HG03196 (cell line): ENCODE measurements around the gene COG5.

ENCODE experiments used
- ATAC-seq: cut with Tn5 transposase; IDR thresholded peaks from one replicate; pipeline ENCODE4 v1.9.1; 2021; ENCODE audit not compliant: unreplicated experiment

The COG5 gene

DNA sequence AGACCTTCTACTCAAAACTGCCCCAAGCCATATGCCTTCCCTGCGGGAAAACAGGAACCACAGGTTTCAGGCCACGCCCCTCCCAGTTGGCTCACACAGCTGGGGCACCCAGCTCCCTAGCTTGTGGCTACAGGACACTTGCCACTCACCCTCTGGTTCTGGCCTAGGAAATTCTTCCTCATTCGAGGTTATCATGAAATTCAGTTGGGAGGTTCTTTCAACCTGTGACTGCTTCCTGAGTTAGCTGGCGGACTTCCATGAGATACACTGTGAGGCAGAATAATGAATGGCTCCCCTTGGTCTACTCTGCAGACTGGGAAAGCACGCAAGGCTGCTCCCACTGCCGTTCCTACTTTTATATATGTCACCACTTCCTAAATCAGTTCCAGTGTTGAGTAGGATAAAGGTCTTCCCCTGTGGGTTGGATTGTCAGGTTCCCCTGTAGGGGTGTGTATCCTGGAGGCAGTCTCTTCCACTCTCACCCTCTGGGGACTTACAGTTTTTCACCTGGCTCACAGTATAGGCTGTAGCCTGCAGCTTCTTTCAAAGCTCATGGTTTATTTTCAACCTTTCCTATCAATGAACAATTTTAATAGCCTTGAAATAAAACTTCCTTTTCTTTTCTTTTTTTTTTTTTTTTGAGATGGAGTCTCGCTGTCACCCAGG, 56.9 kb downstream of the COG5 start:
- no peak for ATAC-seq

DNA sequence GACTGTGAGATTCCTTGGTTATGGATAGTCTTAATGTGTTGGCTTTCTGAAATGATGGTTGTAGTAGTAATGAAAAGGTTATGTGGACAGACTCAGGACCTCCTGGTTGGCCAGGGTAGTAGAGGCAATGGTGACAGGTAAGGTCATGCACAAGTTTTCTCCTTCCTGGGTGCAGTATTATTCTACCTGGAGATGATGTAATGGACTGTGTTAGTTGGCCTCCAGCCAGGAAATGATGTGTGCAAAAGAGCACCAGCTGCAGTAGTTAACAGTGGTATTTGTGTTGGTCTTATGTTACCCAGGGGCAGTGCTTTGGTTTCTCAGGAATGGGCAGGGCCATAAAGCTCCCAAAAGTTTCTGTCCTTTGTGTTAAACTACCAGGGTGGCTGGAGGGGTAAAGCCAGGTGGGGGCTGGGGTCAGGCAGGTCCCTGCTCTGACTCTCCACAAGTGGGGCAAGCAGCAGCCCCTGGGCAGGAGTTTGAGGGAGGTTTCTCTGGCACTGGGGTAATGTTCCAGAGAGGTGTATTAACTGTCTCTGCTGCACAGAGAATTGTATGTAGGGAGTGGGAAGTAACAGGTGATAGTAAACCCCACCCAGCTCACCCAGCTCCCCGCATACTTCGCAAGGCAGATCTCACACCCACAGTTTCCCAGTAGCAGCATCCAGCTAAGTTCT, 57.6 kb downstream of the COG5 start:
- no peak for ATAC-seq

DNA sequence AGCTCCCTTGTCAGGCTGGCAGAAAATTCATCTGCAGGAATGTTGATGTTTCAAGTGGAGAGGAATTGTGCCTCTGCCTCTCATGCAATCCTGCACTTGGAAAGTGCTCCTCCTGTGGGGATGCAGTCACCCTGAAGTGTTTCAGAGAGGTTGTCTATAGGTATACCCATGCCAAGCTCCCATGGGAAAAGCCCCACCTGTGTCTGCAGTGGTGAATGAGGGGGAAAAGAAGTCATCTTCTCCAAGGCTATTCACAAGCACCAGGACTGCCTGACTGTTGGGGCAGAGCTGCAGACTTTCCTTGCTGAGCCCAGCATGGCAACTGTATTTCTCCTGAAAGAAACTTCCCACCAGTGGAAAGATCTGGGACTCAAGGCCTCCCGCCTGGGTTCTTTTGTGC, 58.4 kb downstream of the COG5 start:
- ATAC-seq = no peak

DNA sequence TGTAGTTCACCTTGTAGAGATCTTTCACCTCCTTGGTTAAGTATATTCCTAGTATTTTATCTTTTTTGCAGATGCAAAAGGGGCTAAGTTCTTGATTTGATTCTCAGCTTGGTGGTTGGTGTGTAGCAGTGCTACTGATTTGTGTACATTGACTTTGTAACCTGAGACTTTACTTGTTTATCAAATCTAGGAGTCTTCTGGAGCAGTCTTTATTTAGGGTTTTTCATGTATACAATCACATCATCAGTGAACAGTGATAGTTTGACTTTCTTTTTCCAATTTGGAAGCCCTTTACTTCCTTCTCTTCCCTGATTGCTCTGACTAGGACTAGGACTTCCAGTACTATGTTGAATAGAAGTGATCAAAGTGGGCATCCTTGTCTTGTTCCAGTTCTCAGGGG, 60.0 kb downstream of the COG5 start:
- ATAC-seq = no peak

DNA sequence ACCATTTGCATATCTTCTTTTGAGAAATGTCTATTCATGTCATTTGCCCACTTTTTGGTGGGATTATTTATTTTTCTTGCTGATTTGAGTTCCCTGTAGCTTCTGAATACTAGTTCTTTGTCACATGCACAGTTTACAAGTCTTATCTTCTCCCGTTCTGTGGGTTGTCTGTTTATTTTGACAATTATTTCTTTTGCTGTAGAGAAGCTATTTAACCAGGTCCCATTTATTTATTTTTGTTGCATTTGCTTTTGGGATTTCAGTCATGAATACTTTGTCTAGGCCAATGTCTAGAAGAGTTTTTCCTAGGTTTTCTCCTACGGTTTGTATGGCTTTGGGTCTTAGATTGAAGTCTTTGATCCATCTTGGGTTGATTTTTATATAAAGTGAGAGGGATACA, 60.9 kb downstream of the COG5 start:
- ATAC-seq = no peak

DNA sequence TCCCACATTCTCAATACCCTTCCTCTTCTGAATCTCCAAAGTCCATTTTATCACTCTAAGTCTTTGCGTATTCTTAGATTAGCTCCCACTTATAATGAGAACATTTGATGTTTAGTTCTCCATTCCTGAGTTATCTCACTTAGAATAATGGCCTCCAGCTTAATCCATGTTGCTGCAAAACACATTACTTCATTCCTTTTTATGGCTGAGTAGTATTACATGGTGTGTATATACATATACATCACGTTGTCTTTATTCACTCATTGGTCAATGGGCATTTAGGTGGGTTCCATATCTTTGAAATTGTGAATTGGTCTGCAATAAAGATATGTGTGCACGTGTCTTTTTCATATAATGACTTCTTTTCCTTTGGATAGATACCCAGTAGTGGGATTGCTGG, 61.6 kb downstream of the COG5 start:
- ATAC-seq = no peak

DNA sequence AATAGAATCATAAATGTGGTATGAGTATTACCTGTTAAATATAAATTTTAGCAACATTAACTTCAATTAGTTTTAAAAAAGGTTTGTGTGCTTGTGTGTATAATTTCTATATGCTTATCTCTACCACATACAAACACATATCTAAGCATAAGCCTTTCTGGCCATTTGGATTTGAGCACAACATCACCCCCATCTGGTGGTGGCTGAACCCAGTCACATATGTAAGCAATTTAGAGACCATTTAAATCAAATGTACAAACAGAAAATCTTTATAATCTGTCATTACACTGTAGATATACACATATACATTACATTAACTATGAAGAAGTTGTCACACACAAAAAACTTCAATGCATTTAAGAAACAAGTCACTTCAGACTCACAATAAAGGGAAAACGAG, 62.1 kb downstream of the COG5 start:
- ATAC-seq = no peak

DNA sequence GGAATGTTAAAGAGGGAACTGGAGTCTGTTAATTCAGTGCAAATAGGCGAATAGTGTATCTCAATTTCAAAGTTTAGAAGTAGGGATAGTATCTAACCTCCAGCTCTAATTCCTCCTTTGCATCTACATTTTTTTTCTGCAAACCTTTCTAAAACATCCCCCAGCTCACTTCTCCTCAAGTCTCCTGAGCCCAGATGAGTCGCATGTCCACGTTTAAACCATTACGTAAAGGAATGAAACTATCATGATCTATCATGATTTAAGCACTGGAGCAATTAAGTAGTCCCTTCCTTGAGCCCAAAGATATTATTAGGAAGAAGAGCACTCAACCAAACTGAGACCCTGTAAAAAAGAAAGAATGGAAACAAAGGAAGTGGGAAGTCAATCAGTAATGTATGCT, 64.0 kb downstream of the COG5 start:
- no peak for ATAC-seq

DNA sequence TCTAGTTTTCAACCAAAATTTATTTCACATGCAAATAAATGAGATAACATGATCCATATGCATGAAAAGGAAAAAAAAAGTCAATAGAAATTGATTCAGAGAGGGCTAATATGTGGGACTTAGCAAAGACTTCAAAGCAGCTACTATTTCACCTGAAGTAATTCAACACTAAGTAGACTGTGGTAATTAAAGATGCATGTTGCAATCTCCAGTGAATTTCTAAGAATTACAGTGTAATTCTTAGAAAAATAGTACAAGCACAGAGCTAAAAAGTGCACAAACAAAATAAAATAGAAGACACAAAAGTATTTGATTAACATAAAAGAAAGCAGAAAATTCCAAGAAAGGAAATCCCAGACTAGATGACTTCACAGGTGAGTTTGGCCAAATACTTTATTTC, 68.2 kb downstream of the COG5 start:
- ATAC-seq = no peak

DNA sequence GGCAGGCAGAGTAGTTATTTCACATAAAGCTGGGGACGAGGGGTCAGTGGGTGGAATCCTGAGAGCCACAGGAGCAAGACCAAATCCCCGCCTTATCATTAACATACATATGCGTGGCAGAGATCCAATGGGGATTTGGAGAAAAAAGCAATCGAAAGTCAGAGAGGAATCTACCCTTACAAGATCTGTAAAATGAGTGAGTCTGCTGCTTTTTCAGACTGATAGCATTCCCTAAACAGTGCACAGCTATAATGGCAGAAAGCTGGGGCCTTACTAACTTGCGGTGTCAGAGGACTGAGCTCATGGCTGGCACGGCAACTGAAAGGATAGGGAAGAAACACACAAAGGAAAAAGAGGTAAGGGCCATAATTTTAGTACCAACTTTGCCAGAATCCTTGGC, 68.8 kb downstream of the COG5 start:
- no peak for ATAC-seq

DNA sequence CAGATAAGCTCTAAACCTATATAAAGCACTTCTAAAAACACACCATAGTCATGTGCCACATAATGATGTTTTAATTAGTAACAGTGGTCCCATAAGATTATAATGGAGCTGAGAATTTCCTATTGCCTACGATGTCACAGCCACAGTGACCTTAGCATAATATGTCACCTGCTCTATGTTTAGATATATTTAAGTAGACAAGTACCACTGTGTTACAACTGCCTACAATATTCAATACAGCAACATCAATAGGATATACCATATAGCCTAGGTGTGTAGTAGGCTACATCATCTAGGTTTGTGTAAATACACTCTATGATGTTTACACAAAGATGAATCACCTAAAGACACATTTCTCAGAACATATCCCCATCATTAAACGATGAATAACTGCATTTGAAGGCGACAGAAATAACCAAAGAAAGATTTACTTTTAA, 69.4 kb downstream of the COG5 start:
- ATAC-seq = no peak

DNA sequence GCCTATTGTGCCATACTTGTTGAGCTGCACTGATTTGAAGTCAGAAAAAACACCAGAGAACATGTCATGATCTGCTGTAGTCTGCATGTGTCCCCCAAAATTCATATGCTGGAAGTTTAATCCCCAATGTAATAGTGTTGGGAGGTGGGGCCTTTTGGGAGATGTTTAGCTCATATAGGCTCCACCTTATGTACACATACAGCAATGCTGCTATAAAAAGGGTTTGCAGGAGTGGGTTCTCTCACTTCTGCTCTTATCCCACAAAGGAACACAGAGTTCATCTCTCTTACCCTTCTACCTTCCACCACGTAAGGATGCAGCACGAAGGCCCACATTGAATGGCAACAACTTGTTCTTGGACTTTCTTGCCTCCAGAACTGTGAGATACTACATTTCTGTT, 70.8 kb downstream of the COG5 start:
- ATAC-seq = no peak

DNA sequence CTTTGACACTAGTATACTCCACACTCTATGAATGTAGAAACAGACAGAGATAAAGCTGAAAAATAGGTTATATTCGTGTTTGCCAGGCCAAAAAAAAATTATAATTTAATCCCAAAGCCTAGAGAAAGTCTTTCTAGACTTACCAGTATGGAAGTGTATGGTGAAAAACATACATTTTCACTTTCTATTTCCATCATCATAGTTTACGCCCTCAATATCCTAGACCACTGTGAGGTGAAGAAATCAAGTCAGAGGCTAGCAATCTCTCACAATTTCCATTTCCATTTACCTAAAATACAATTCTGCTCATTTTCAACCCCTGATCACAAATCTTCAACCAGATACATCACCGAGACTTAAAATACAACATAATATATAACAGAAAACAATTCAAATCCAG, 77.7 kb downstream of the COG5 start:
- ATAC-seq = no peak

DNA sequence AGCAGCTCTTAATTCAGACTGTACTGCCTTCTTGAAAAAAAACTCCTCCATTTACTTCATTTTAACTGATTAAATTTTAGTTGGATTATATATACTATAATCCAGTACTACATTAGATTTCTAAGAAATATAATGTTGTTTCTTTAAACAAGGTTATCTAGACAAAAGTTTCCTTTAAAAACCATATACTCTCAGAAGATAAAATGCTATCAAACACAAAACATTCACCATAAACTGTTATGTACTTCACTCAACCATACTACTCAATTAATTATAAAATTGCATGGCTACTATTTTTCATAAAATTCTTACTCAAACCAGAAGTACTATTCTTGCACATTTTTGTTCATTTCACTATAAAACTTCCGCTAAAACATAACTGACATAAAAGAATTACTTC, 81.1 kb downstream of the COG5 start:
- no peak for ATAC-seq

DNA sequence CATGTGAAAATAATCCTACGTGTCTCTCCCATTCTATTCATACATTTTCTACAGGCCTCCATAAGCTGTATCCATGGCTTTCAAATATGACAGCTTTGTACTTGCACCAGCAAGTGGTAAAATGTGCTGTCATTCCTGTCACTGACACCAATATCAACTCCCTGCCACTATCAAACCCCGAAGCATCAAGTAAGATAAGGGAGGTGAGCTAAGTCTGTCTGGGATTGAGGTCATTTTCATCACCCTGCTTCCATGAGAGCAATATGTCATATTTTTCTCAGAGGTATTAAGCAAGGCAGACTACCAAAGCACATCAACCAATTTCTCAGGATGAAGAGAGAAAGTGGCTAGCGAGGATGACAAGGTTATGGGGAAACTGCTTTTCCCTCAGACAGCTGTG, 82.8 kb downstream of the COG5 start:
- ATAC-seq = no peak

DNA sequence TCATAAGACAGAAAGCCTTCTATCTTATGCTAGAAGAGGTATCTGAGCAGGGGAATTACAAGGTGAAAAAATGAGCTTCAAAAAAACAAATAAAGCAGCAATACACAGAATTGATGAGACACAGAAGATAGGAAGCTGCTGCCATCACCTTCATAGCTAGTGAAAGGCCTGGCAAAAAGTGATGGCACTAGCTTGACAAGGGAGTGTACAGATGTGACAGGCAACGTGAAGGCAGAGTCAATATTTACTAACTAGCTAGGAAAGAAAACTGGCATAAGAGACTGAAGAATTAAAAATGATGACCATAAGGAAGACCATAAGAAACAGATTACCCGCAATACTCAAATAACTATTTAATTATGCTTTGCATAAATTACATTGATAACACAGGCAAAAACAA, 84.4 kb downstream of the COG5 start:
- ATAC-seq = no peak

DNA sequence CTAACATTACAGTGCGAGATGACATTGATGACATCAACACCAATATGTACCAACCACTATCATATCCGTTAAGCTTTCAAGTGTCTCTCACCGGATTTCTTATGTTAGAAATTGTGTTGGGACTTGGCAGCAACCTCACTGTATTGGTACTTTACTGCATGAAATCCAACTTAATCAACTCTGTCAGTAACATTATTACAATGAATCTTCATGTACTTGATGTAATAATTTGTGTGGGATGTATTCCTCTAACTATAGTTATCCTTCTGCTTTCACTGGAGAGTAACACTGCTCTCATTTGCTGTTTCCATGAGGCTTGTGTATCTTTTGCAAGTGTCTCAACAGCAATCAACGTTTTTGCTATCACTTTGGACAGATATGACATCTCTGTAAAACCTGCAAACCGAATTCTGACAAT, 89.6 kb downstream of the COG5 start:
- no peak for ATAC-seq

DNA sequence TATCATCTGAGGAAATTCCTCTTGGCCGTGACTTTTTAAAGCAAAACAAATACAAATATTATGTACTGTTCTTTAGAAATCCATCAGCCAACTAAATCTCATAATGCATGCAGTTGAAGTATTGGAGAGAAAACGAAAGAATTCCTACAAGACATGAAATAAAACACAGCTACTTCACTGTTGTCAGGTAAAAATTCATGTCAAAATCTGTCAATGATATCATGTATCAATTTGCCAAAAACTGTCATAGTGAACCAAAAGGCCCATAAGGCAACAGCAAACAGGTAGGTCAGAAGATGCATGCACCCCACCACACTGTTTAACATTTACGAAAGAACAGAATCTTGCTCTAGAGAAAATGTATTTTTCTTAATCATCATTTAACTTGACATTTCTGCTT, 91.6 kb downstream of the COG5 start:
- no peak for ATAC-seq

DNA sequence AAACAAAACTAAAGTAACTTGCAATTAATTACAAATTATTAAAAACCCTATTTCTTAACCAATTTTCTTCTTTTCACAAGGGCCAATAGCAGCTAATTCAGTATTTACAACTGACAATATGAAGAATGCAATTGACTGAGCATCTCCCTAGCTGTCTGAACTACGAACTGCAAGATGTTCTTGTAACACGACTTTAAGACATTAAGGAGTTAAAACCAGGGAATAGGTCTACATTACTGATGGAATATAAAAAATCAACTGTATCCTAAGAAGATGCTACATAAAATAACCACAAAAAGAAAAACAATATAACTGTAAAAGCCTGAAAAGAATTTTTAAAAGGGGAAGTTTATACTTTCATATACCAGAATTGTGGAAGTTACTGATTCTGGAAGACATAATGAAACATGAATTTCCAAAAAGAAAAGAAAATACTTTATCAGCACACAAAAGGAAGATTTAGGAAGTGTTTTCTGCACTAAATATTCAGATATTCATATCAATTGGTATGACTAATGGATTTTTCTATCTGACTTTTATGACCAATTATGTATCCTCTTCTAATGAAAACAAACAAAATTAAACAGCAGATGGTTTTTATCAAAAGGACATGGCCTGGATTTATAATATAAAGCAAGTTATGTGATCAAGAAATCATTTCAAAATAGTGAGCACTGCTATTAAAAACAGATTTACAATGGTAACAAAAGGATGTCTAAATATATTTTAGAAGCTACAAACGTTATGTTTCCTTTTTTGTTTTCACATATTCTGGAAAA, 92.2 kb downstream of the COG5 start:
- ATAC-seq = no peak

DNA sequence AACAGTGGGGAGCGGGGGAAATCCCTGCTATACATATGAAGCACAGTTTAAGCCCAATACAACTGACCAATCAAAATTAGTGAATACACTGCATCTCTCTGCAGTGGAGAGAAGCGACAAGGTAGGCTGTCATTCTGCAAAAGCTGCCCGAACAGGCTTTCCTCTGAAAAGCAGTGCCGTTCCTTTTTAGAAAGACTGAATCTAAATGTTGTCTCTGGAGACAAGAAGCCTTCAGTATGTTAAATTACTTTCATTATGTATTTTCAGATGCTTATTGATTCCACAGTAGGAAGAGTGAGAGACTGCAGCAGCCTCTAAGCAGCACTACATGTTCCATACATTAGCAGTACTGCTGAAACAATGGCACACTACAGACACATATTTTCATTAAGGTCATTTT, 93.8 kb downstream of the COG5 start, which contains the start of gene GPR22:
Gene GPR22, plus strand, starts transcription at position 129 of the 400 bp plus-strand sequence. CDS start 4,004 bp downstream, outside the sequence.
- ATAC-seq = no peak

DNA sequence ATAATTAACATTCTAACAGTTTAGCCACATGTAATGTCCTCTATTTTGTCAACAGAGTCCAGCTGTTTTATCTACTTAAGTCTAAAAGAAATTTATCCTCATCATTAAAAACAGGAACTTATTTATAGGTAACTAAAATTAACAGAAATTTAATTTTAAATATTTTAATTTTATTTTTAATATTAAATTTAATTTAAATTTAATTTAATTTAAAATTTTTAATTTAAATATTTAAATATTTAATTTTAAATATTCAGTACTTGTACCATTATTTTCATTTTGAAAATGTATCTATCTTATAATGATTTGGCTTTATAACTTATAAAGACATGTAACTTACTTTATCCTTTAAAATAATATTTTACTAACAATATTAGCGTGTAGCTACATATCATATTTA, 94.9 kb downstream of the COG5 start:
- no peak for ATAC-seq

DNA sequence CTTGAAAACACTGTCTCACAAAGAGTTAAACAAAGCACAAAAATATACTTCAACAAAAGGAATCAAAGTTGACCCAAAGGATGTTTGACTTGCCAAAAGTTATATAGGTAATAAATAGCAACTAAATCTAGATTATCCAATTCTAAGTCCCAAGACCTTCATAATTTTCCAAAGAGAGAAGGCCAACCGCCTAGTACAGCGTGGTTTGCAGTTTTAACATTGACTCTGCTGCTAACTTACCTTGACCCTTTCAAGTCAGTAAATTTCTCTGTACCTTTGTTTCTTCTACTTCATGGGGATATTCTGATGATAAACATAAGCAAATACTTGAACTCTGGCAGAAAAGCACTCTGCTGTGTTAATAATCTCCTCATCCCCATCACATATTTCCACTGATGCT, 95.7 kb downstream of the COG5 start:
- no peak for ATAC-seq
